ENCODE data around the gene GRPR. TPM values are rescaled to one million over a fixed set of nuclear protein-coding genes. Genes with fewer than 3 reads are reported as not detected.
A peak's percentile ranks its signal among the peaks of the same experiment; 100 is the strongest.

The GRPR gene
- total and polyA plus RNA-seq, 10 of the 15 experiments (the other 5 are each of a cell fraction or from before 2014, with no cell fraction given), result 0.10 to 3.7 (median 0.21) TPM; not detected in 1

DNA sequence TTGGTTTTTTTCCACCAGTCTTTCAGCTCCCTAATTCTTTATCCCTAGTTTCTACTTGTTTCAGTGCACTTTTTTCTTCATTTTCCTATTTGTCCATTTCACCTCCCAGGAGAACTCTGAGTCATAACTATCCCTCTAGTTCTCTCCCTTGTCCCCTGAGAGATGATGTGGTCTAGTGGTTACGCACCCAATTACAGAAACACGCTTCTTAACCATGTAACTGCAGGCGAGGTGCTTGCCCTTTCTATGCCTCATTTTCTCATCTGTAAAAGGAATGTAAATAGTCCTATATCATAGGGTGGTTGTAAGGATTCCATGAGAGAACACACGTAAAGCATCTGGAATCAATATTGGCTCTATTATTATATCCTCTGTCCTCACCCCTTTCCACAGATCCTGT, 8.8 kb upstream of the GRPR start (continued):
- TF ChIP-seq, protein P1, sequence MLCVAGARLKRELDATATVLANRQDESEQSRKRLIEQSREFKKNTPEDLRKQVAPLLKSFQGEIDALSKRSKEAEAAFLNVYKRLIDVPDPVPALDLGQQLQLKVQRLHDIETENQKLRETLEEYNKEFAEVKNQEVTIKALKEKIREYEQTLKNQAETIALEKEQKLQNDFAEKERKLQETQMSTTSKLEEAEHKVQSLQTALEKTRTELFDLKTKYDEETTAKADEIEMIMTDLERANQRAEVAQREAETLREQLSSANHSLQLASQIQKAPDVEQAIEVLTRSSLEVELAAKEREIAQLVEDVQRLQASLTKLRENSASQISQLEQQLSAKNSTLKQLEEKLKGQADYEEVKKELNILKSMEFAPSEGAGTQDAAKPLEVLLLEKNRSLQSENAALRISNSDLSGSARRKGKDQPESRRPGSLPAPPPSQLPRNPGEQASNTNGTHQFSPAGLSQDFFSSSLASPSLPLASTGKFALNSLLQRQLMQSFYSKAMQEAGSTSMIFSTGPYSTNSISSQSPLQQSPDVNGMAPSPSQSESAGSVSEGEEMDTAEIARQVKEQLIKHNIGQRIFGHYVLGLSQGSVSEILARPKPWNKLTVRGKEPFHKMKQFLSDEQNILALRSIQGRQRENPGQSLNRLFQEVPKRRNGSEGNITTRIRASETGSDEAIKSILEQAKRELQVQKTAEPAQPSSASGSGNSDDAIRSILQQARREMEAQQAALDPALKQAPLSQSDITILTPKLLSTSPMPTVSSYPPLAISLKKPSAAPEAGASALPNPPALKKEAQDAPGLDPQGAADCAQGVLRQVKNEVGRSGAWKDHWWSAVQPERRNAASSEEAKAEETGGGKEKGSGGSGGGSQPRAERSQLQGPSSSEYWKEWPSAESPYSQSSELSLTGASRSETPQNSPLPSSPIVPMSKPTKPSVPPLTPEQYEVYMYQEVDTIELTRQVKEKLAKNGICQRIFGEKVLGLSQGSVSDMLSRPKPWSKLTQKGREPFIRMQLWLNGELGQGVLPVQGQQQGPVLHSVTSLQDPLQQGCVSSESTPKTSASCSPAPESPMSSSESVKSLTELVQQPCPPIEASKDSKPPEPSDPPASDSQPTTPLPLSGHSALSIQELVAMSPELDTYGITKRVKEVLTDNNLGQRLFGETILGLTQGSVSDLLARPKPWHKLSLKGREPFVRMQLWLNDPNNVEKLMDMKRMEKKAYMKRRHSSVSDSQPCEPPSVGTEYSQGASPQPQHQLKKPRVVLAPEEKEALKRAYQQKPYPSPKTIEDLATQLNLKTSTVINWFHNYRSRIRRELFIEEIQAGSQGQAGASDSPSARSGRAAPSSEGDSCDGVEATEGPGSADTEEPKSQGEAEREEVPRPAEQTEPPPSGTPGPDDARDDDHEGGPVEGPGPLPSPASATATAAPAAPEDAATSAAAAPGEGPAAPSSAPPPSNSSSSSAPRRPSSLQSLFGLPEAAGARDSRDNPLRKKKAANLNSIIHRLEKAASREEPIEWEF (IDR thresholded peaks at IDR 0.05; ENCODE audit: insufficient replicate concordance, low read depth, low read length), result no peak
- TF ChIP-seq PML (IDR thresholded peaks at IDR 0.05; ENCODE audit: low read length) (no peak), GABPA (IDR thresholded peaks at IDR 0.05; ENCODE audit: low read depth) (no peak), MXI1 (IDR thresholded peaks at IDR 0.05; ENCODE audit: low read depth, low read length) (no peak), SP1 (IDR thresholded peaks at IDR 0.05; ENCODE audit: low read depth, low read length) (no peak), BHLHE40 (IDR thresholded peaks at IDR 0.05; ENCODE audit: borderline replicate concordance in 1 of 2, low read depth in 2 of 2, low read length in 1 of 2) (0 out of 4 replicates have a peak, but pooled peaks of 1 of the 2 experiments have one; percentile 17), ATF7 (IDR thresholded peaks at IDR 0.05; ENCODE audit: low read depth) (no peak), EP300 (IDR thresholded peaks at IDR 0.05; ENCODE audit: borderline replicate concordance in 1 of 2, control insufficient read depth in 1 of 2, low read depth in 2 of 2, low read length in 2 of 2) (no peak), RCOR1 (conservative IDR thresholded peaks at IDR 0.05; ENCODE audit: low read depth, low read length) (no peak), BRCA1 (IDR thresholded peaks at IDR 0.05; ENCODE audit: low read depth, low read length) (no peak), KDM1A (IDR thresholded peaks at IDR 0.05; ENCODE audit: borderline replicate concordance) (no peak), WRNIP1 (IDR thresholded peaks at IDR 0.05; ENCODE audit: borderline replicate concordance, low read depth, low read length) (no peak), HDAC2 (IDR thresholded peaks at IDR 0.05) (no peak), SUZ12 (IDR thresholded peaks at IDR 0.05; ENCODE audit: unreplicated experiment) (no peak), EZH2 (IDR thresholded peaks at IDR 0.05; ENCODE audit: borderline replicate concordance, control insufficient read depth, low read depth, low read length) (no peak), SUPT20H (IDR thresholded peaks at IDR 0.05; ENCODE audit: borderline replicate concordance, control insufficient read depth, low read depth, low read length) (no peak), ZNF384 (IDR thresholded peaks at IDR 0.05; ENCODE audit: borderline replicate concordance, low read depth, low read length) (no peak), HCFC1 (IDR thresholded peaks at IDR 0.05; ENCODE audit: low read length) (no peak)
- TF ChIP-seq, protein P2, sequence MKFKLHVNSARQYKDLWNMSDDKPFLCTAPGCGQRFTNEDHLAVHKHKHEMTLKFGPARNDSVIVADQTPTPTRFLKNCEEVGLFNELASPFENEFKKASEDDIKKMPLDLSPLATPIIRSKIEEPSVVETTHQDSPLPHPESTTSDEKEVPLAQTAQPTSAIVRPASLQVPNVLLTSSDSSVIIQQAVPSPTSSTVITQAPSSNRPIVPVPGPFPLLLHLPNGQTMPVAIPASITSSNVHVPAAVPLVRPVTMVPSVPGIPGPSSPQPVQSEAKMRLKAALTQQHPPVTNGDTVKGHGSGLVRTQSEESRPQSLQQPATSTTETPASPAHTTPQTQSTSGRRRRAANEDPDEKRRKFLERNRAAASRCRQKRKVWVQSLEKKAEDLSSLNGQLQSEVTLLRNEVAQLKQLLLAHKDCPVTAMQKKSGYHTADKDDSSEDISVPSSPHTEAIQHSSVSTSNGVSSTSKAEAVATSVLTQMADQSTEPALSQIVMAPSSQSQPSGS (IDR thresholded peaks at IDR 0.05; ENCODE audit: low read length), result 0 out of 2 replicates have a peak, but pooled peaks have one; percentile 16
- TF ChIP-seq, protein P3, sequence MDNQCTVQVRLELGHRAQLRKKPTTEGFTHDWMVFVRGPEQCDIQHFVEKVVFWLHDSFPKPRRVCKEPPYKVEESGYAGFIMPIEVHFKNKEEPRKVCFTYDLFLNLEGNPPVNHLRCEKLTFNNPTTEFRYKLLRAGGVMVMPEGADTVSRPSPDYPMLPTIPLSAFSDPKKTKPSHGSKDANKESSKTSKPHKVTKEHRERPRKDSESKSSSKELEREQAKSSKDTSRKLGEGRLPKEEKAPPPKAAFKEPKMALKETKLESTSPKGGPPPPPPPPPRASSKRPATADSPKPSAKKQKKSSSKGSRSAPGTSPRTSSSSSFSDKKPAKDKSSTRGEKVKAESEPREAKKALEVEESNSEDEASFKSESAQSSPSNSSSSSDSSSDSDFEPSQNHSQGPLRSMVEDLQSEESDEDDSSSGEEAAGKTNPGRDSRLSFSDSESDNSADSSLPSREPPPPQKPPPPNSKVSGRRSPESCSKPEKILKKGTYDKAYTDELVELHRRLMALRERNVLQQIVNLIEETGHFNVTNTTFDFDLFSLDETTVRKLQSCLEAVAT (IDR thresholded peaks at IDR 0.05), result no peak
- TF ChIP-seq, protein P4, sequence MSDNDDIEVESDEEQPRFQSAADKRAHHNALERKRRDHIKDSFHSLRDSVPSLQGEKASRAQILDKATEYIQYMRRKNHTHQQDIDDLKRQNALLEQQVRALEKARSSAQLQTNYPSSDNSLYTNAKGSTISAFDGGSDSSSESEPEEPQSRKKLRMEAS (IDR thresholded peaks at IDR 0.05; ENCODE audit: low read depth, low read length), result no peak
- TF ChIP-seq, protein P5, sequence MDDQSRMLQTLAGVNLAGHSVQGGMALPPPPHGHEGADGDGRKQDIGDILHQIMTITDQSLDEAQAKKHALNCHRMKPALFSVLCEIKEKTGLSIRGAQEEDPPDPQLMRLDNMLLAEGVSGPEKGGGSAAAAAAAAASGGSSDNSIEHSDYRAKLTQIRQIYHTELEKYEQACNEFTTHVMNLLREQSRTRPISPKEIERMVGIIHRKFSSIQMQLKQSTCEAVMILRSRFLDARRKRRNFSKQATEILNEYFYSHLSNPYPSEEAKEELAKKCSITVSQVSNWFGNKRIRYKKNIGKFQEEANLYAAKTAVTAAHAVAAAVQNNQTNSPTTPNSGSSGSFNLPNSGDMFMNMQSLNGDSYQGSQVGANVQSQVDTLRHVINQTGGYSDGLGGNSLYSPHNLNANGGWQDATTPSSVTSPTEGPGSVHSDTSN (IDR thresholded peaks at IDR 0.05; ENCODE audit: insufficient replicate concordance, low read depth, low read length), result no peak
